ENCODE results near the gene LDHA. TPM values are rescaled to one million over a fixed set of nuclear protein-coding genes. Genes with fewer than 3 reads are reported as not detected.
A peak's percentile ranks its signal among the peaks of the same experiment; 100 is the strongest.

Gene LDHA
- total and polyA plus RNA-seq, 9 of the 15 experiments (the other 6 are each of a cell fraction or from before 2014, with no cell fraction given), result 535 to 3,001 (median 926) TPM

- TF ChIP-seq MAFK (IDR thresholded peaks at IDR 0.05; ENCODE audit: low read length) (peak; percentile 29; the same call in 1 of the 2 replicates), PURB (CRISPR knock-in tag; IDR thresholded peaks at IDR 0.05; ENCODE audit: low read depth) (no peak), ZBTB17 (CRISPR knock-in tag; IDR thresholded peaks at IDR 0.05) (no peak), MAFG (tag; conservative IDR thresholded peaks at IDR 0.05) (peak; percentile 45; the same call in 1 of the 2 replicates), ARID3A (IDR thresholded peaks at IDR 0.05; ENCODE audit: borderline replicate concordance, low read depth, low read length) (no peak), ZNF57 (CRISPR knock-in tag; IDR thresholded peaks at IDR 0.05) (no peak), ZNF253 (CRISPR knock-in tag; conservative IDR thresholded peaks at IDR 0.05) (no peak), MCM3 (IDR thresholded peaks at IDR 0.05) (no peak), ZBTB1 (CRISPR knock-in tag; IDR thresholded peaks at IDR 0.05; ENCODE audit: borderline replicate concordance, low read depth) (no peak), NBN (IDR thresholded peaks at IDR 0.05; ENCODE audit: low read depth) (no peak), DPF2 (IDR thresholded peaks at IDR 0.05) (0 out of 2 replicates have a peak, but pooled peaks have one; percentile 62), FOSL1 (tag; conservative IDR thresholded peaks at IDR 0.05) (peak; percentile 43), ZNF3 (CRISPR knock-in tag; IDR thresholded peaks at IDR 0.05) (no peak), NFXL1 (CRISPR knock-in tag; IDR thresholded peaks at IDR 0.05) (no peak), CHD7 (IDR thresholded peaks at IDR 0.05; ENCODE audit: low read depth, low read length) (no peak), ATF6 (CRISPR knock-in tag; IDR thresholded peaks at IDR 0.05) (no peak)
These were observed 23.1 kb upstream of the LDHA start (continued) for GRCh38 chr11:18371279-18371678.
